Prostate gland (tissue), 2 donors: ENCODE results near the gene PRKAR1B.

Source experiments
- CTCF ChIP-seq, 4 experiments: fragments of 200-600 bp in 2 of 4; fragments of 450-650 bp in 2 of 4; sonication (generic) in 2 of 4; IDR thresholded peaks; 1 replicate in 3 of 4; 2 replicates in 1 of 4; pipeline ENCODE4 v1.5.1; 2016 to 2019; ENCODE audit warnings: antibody characterized with exemption in 4 of 4, mild to moderate bottlenecking in 2 of 4, moderate library complexity in 2 of 4
- POLR2A ChIP-seq: fragments of 450-650 bp; IDR thresholded peaks from one replicate; pipeline ENCODE4 v1.6.1; 2016; ENCODE audit warnings: antibody characterized with exemption, mild to moderate bottlenecking
- POLR2AphosphoS5 ChIP-seq: sonication (generic); formaldehyde crosslinking; IDR thresholded peaks from one replicate; pipeline ENCODE4 v1.6.1; 2017; ENCODE audit warnings: antibody characterized with exemption

GRCh38 chr7:756928-757560, 30.0 kb upstream of the PRKAR1B start:
- TF ChIP-seq POLR2A (no peak), CTCF (IDR thresholded peaks at IDR 0.05) (no peak), POLR2AphosphoS5 (no peak)
